ENCODE measurements around the gene UNG. TPM values are rescaled to one million over a fixed set of nuclear protein-coding genes. Genes with fewer than 3 reads are reported as not detected.

The UNG gene
- total RNA-seq, 1 experiment from 2014 or later: 74.4 TPM

DNA sequence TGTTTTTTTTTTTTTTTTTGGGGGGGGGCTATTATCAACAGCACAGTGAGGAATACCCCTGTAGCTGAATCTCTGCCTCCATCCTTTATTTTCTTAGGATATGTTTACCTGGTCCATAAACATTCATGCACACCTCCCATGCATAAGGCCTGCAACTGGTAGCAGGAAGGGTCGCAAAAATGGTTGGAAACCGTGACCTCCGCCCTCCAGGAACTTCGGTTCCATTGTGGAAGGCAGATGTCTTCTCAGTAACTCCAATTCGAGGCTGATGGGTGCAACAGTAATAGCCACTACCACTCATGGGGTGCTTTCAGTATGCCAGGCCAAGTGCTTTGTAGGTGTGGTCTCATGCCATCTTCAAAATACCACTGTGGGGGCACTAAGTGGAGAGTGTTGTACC is 59.2 kb downstream of the UNG start:
- Histone ChIP-seq H3K4me1 (ENCODE audit: control insufficient read depth, insufficient read depth, low read length) (no peaks in the 10 kb centered on the region), H3K9me3 (ENCODE audit: control insufficient read depth, insufficient read depth, low read depth, low read length) (no peaks in the 10 kb centered on the region), H3K27ac (ENCODE audit: low read length) (no peak overlapping the region), H3K27me3 (ENCODE audit: control insufficient read depth, insufficient read depth, low read length) (no peaks in the 10 kb centered on the region), H3K36me3 (ENCODE audit: control insufficient read depth, insufficient read depth, low read length) (no peaks in the 10 kb centered on the region), H3K4me3 (ENCODE audit: low read depth in 2 of 2, low read length in 2 of 2) (no peak overlapping the region)
- TF ChIP-seq, protein P1, sequence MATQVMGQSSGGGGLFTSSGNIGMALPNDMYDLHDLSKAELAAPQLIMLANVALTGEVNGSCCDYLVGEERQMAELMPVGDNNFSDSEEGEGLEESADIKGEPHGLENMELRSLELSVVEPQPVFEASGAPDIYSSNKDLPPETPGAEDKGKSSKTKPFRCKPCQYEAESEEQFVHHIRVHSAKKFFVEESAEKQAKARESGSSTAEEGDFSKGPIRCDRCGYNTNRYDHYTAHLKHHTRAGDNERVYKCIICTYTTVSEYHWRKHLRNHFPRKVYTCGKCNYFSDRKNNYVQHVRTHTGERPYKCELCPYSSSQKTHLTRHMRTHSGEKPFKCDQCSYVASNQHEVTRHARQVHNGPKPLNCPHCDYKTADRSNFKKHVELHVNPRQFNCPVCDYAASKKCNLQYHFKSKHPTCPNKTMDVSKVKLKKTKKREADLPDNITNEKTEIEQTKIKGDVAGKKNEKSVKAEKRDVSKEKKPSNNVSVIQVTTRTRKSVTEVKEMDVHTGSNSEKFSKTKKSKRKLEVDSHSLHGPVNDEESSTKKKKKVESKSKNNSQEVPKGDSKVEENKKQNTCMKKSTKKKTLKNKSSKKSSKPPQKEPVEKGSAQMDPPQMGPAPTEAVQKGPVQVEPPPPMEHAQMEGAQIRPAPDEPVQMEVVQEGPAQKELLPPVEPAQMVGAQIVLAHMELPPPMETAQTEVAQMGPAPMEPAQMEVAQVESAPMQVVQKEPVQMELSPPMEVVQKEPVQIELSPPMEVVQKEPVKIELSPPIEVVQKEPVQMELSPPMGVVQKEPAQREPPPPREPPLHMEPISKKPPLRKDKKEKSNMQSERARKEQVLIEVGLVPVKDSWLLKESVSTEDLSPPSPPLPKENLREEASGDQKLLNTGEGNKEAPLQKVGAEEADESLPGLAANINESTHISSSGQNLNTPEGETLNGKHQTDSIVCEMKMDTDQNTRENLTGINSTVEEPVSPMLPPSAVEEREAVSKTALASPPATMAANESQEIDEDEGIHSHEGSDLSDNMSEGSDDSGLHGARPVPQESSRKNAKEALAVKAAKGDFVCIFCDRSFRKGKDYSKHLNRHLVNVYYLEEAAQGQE (IDR thresholded peaks at IDR 0.05; ENCODE audit: insufficient read depth in 1 of 2, low read depth in 2 of 2, low read length in 1 of 2): no peak
- no peak for TF ChIP-seq SIN3A (IDR thresholded peaks at IDR 0.05; ENCODE audit: borderline replicate concordance, insufficient read depth, low read depth, low read length)
- no peak for TF ChIP-seq TCF7L2 (IDR thresholded peaks at IDR 0.05; ENCODE audit: low read depth, low read length)
- TF ChIP-seq, protein P2, sequence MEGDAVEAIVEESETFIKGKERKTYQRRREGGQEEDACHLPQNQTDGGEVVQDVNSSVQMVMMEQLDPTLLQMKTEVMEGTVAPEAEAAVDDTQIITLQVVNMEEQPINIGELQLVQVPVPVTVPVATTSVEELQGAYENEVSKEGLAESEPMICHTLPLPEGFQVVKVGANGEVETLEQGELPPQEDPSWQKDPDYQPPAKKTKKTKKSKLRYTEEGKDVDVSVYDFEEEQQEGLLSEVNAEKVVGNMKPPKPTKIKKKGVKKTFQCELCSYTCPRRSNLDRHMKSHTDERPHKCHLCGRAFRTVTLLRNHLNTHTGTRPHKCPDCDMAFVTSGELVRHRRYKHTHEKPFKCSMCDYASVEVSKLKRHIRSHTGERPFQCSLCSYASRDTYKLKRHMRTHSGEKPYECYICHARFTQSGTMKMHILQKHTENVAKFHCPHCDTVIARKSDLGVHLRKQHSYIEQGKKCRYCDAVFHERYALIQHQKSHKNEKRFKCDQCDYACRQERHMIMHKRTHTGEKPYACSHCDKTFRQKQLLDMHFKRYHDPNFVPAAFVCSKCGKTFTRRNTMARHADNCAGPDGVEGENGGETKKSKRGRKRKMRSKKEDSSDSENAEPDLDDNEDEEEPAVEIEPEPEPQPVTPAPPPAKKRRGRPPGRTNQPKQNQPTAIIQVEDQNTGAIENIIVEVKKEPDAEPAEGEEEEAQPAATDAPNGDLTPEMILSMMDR (IDR thresholded peaks at IDR 0.05): no peak
- no peak for TF ChIP-seq POLR2AphosphoS5 (IDR thresholded peaks at IDR 0.05; ENCODE audit: low read depth, low read length)
- ChIA-PET POLR2A (interaction anchor here (0.6 to 0.7 kb wide), 2 partner anchors 233 to 535 kb away, joined by 9 to 13 read pairs; no protein-coding TSS in a partner anchor), CTCF (no interaction called here)
- no TSS peak for BruUV-seq (replicated peaks)
- intact Hi-C loops (cut with micrococcal nuclease; ENCODE audit: unreplicated experiment) (no loop called here), in situ Hi-C loops (cut with HindIII; ENCODE audit: low pct_unique_long_range_greater_than_20kb, low sequenced_read_pairs) (no loop called here)
- no peak for DNase-seq (ENCODE audit: low read depth, low spot score)
- no peak for ATAC-seq

DNA sequence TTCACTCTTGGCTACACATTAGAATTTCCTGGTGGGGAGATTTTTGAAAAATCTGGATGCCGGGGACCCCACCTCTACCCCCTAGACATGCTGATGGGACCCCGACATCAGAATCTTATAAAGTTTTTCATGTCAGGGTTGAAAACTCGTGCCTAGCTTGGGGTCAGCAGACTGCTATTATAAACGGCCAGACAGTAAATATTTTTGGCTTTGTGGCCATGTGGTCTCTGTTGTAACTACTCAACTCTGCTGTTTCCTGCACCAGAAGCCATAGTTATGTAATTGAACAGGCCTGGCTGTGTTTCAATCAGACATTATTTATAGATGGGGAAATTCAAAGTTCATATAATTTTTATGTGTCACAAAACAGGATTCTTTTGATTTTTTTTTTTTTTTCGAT is 60.6 kb downstream of the UNG start:
- intact Hi-C loops (cut with micrococcal nuclease; ENCODE audit: unreplicated experiment) (no loop called here), in situ Hi-C loops (cut with HindIII; ENCODE audit: low pct_unique_long_range_greater_than_20kb, low sequenced_read_pairs) (no loop called here)
- no peak for DNase-seq (ENCODE audit: low read depth, low spot score)
- no peak overlapping the region for H3K4me3 ChIP-seq (ENCODE audit: low read depth in 2 of 2, low read length in 2 of 2)
- no peaks in the 10 kb centered on the region for H3K9me3 ChIP-seq (ENCODE audit: control insufficient read depth, insufficient read depth, low read depth, low read length)
- CTCF ChIA-PET: no interaction called here
- TF ChIP-seq, protein P2 (IDR thresholded peaks at IDR 0.05): no peak
- no peak for TF ChIP-seq SIN3A (IDR thresholded peaks at IDR 0.05; ENCODE audit: borderline replicate concordance, insufficient read depth, low read depth, low read length)
- TF ChIP-seq TCF7L2 (IDR thresholded peaks at IDR 0.05; ENCODE audit: low read depth, low read length): no peak
- TF ChIP-seq, protein P1 (IDR thresholded peaks at IDR 0.05; ENCODE audit: insufficient read depth in 1 of 2, low read depth in 2 of 2, low read length in 1 of 2): no peak
- TF ChIP-seq POLR2AphosphoS5 (IDR thresholded peaks at IDR 0.05; ENCODE audit: low read depth, low read length): no peak
- H3K4me1 ChIP-seq (ENCODE audit: control insufficient read depth, insufficient read depth, low read length): no peaks in the 10 kb centered on the region
- H3K27ac ChIP-seq (ENCODE audit: low read length): no peak overlapping the region
- H3K36me3 ChIP-seq (ENCODE audit: control insufficient read depth, insufficient read depth, low read length): no peaks in the 10 kb centered on the region
- no TSS peak for BruUV-seq (replicated peaks)
- POLR2A ChIA-PET: no interaction called here
- no peak for ATAC-seq
- H3K27me3 ChIP-seq (ENCODE audit: control insufficient read depth, insufficient read depth, low read length): no peaks in the 10 kb centered on the region
